ENCODE measurements around the gene AOPEP. TPM values are rescaled to one million over a fixed set of nuclear protein-coding genes. Genes with fewer than 3 reads are reported as not detected.

Gene AOPEP
- total RNA-seq, 2 donors from 2014 or later = 12.4 to 12.9 TPM

DNA sequence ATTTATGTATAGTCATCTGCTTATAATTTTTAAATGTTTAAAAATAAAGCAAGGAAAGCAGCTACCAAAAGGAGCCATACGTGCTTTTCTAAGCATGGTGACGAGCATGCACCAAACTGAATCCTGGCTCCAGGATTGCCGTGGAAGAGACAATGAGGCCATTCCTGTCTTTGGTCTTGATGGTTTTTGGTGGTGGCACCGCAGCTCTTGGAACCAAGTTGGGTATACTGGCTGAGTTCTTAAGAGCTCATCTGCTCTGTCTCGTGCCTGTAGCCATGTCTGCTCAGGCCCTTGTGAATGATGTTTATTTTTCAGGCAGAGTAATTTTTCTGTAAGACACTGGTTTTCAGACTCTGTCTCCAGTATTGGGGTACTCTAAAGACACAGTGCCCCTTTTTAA is 345.0 kb downstream of the AOPEP start:
- ATAC-seq (no peak), DNase-seq (no peak)
- H3K9me3 ChIP-seq (ENCODE audit: control insufficient read depth, low read length, poor library complexity, severe bottlenecking) = no peaks in the 10 kb centered on the region
- no peak overlapping the region for H3K27ac Mint-ChIP-seq
- H3K36me3 Mint-ChIP-seq (ENCODE audit: low read depth) = peaks cover 3% of the 10 kb centered on the region
- no peaks in the 10 kb centered on the region for H3K4me1 Mint-ChIP-seq
- H3K4me3 Mint-ChIP-seq = no peak overlapping the region
- no peaks in the 10 kb centered on the region for H3K27me3 Mint-ChIP-seq

DNA sequence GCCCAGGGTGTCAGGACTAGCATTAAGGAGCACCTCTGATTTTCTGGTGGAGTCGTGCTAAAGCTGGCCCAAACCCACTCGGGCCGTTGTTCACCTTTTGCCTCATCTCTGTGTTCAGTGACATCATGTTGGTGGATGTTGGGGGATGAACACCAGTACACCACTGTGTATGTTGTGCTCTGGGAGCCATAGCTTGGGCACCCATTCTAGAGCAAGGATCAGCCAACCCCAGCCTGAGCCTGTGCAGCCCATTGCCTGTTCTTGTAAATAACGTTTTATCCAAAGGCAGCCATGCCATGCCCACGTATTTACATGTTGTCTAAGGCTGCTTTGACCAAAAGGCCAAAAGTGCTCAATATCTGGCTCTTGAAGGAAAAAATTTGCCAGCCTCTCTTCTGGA is 345.4 kb downstream of the AOPEP start:
- Mint-ChIP-seq H3K4me1 (no peaks in the 10 kb centered on the region), H3K36me3 (ENCODE audit: low read depth) (peaks cover 3% of the 10 kb centered on the region), H3K27me3 (no peaks in the 10 kb centered on the region), H3K4me3 (no peak overlapping the region), H3K27ac (no peak overlapping the region)
- no peaks in the 10 kb centered on the region for H3K9me3 ChIP-seq (ENCODE audit: control insufficient read depth, low read length, poor library complexity, severe bottlenecking)
- DNase-seq (no peak), ATAC-seq (no peak)

DNA sequence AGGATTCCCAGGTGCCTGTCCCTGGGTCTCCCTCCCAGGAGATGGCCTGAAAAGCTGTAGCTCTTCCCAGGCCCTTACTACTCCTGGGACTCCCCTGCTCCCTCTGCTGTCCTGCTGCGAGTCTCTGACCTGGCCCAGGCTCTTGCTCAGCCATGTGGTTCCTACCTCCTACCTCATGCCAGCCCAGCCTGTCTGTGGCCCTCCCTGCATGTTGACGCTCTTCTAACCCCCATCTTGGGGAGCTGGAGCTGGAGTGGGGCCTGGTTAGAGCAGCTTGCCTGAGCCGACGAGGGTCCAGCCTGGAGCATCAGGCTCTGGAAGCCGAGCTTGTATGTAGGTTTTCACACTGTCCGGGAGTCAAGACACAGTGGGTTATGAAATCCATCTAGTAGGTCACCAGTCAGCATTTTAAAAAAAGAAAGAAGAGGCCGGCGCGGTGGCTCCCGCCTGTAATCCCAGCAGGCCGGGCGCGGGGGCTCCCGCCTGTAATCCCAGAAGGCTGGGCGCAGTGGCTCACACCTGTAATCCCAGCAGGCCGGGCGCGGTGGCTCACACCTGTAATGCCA is 346.6 kb downstream of the AOPEP start:
- H3K4me3 Mint-ChIP-seq = no peak overlapping the region
- ATAC-seq (no peak), DNase-seq (no peak)
- H3K27ac Mint-ChIP-seq = no peak overlapping the region
- H3K9me3 ChIP-seq (ENCODE audit: control insufficient read depth, low read length, poor library complexity, severe bottlenecking) = no peaks in the 10 kb centered on the region
- no peaks in the 10 kb centered on the region for H3K27me3 Mint-ChIP-seq
- peaks cover 3% of the 10 kb centered on the region for H3K36me3 Mint-ChIP-seq (ENCODE audit: low read depth)
- no peaks in the 10 kb centered on the region for H3K4me1 Mint-ChIP-seq

DNA sequence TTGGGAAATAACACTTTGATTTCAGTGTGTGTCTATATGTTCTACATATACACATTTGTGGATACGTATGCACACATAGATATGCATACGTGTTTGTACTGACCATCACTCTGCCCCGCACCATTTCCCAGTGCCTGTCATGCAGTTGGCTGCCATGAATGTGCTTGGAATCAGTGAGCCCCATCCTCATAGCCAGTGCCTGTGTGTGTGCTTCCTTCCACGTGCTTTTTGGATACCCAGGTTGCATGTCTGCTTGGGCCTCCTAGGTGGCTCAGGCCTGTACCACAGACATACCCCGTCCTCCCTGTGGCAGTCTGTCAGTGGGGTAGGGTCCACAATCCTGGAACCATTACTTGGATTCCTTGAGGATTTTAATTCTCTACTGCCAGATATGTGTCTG is 347.4 kb downstream of the AOPEP start:
- peaks cover 2% of the 10 kb centered on the region for H3K36me3 Mint-ChIP-seq (ENCODE audit: low read depth)
- ATAC-seq = no peak
- no peak overlapping the region for H3K4me3 Mint-ChIP-seq
- no peaks in the 10 kb centered on the region for H3K27me3 Mint-ChIP-seq
- no peaks in the 10 kb centered on the region for H3K4me1 Mint-ChIP-seq
- H3K27ac Mint-ChIP-seq = no peak overlapping the region
- no peaks in the 10 kb centered on the region for H3K9me3 ChIP-seq (ENCODE audit: control insufficient read depth, low read length, poor library complexity, severe bottlenecking)
- no peak for DNase-seq

DNA sequence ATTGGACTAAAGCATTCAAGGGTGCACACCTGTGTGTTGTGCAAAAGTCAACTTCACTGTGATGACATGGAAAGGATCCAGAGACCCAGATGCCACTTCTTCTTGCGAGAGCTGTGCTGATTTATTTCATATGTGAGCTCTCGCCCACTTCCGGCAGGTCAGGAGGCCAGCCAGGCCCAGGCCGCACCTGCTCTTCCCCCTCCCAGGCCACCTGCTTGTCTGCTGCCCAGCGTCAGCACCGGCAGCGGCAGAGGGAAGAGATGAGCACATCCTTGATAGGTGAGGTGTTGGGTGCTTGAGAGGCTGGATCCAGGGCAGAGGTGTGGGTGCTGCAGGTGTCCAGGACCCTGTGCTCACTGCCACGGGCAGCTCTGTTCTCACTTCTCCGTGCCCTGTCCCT is 348.1 kb downstream of the AOPEP start:
- no peaks in the 10 kb centered on the region for H3K27me3 Mint-ChIP-seq
- H3K36me3 Mint-ChIP-seq (ENCODE audit: low read depth) = no peaks in the 10 kb centered on the region
- DNase-seq (no peak), ATAC-seq (no peak)
- no peak overlapping the region for H3K4me3 Mint-ChIP-seq
- H3K27ac Mint-ChIP-seq = no peak overlapping the region
- no peaks in the 10 kb centered on the region for H3K4me1 Mint-ChIP-seq
- no peaks in the 10 kb centered on the region for H3K9me3 ChIP-seq (ENCODE audit: control insufficient read depth, low read length, poor library complexity, severe bottlenecking)

DNA sequence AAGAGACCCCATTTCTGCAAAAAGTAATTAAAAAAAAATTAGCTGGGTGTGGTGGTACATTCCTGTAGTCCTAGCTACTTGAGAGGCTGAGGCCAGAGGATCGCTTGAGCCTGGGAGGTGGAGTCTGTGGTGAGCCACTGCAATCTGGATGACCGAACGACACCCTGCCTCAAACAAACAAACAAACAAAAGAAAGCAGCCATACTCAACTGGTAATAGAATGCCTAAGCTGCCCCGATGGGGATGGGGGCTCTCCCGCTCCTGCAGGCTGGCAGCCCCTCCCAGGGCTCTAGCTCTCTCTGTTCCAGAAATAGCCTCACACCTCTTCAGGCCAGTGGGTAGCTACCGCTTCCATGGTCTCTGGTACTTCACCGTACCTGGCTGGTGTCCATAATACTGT is 349.2 kb downstream of the AOPEP start:
- DNase-seq (no peak), ATAC-seq (no peak)
- Mint-ChIP-seq H3K4me1 (no peaks in the 10 kb centered on the region), H3K27me3 (no peaks in the 10 kb centered on the region), H3K27ac (no peak overlapping the region), H3K36me3 (ENCODE audit: low read depth) (no peaks in the 10 kb centered on the region), H3K4me3 (no peak overlapping the region)
- H3K9me3 ChIP-seq (ENCODE audit: control insufficient read depth, low read length, poor library complexity, severe bottlenecking) = no peaks in the 10 kb centered on the region

DNA sequence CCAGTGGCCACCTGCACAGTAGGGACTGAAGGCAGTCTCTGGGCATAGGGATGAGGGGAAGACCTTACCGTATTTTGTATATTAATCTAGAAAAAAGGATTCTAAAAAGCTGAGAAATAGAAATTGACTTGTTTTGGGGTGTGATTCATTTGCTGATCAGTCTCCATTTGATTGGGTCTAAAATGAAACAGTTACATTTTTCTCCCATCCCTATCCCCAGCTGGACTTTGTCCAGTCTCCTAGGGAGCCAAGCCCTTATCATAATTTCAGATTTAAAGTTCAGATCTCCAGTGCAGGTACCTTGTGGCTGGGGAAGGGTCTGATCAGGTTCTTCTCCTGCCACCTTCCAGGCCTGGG is 350.2 kb downstream of the AOPEP start:
- DNase-seq (no peak), ATAC-seq (no peak)
- no peak overlapping the region for H3K4me3 Mint-ChIP-seq
- no peaks in the 10 kb centered on the region for H3K4me1 Mint-ChIP-seq
- H3K27ac Mint-ChIP-seq = no peak overlapping the region
- no peaks in the 10 kb centered on the region for H3K36me3 Mint-ChIP-seq (ENCODE audit: low read depth)
- H3K27me3 Mint-ChIP-seq = no peaks in the 10 kb centered on the region
- no peaks in the 10 kb centered on the region for H3K9me3 ChIP-seq (ENCODE audit: control insufficient read depth, low read length, poor library complexity, severe bottlenecking)

DNA sequence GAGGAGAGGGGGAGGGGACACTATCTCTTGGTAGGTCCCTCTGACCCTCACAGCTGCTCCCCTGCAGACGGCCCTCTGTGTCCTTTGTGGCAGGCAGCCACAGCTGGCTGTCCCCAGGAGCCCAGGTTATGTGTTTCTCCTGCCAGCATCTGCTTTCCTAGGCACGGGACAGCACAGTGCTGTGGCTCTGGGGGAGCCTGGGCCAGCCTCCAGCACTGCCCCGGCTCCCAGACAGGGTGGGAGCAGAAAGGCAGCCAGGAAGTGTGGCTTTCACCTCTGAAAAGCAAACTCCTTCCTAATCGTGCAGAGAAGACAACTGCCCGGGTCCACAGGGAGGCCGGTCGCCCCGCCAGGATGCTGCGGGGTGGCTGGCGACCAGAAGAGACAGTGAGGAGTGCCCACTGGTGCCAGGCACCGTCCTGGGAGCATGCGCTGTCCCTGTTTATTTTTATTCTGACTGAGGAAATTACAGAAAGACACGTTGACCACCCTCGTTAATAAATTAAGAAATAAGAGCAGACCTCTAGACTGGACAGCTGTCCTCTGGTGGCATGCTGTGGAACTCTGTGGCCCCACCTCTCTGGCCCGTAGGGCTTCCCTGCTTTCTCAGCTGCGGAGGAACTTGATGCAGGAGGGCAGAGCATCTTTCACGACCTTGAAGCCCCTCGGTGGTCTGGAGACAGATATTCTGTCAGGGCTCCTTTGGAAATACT is 350.7 kb downstream of the AOPEP start:
- DNase-seq = no peak
- Mint-ChIP-seq H3K27me3 (no peaks in the 10 kb centered on the region), H3K4me1 (no peaks in the 10 kb centered on the region), H3K27ac (no peak overlapping the region), H3K4me3 (no peak overlapping the region), H3K36me3 (ENCODE audit: low read depth) (no peaks in the 10 kb centered on the region)
- no peaks in the 10 kb centered on the region for H3K9me3 ChIP-seq (ENCODE audit: control insufficient read depth, low read length, poor library complexity, severe bottlenecking)
- ATAC-seq = no peak

DNA sequence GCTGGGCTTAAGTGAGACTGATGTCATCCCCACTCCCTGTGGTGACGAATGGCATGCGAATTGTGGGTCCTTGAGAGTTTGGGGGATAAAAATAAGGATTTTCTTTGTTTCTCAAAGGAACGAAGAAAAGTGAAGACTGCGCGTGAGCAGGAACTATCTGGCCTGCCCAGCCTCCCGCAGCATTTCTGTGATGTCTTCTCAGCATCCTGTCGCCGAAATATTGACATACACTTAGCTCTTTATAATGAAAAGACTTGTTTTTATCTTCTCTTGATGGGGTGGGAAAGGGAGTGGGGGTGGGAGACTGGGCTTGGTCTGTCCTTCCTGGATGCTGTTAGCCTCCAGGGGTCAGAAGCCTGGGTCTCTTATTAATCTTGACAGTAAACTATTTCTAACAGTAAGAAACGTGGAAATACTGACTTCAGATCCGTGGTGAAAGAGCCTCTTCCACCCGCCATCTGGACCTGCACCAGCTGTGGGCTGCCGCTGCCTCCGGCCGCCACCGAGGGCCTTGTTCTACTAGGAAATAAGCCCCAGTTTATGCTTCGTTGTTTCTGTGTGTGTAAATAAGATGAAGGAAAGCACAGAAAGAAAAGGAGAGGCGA is 351.4 kb downstream of the AOPEP start:
- ATAC-seq (no peak), DNase-seq (no peak)
- H3K9me3 ChIP-seq (ENCODE audit: control insufficient read depth, low read length, poor library complexity, severe bottlenecking) = no peaks in the 10 kb centered on the region
- no peak overlapping the region for H3K4me3 Mint-ChIP-seq
- H3K27me3 Mint-ChIP-seq = no peaks in the 10 kb centered on the region
- no peak overlapping the region for H3K27ac Mint-ChIP-seq
- no peaks in the 10 kb centered on the region for H3K36me3 Mint-ChIP-seq (ENCODE audit: low read depth)
- no peaks in the 10 kb centered on the region for H3K4me1 Mint-ChIP-seq

DNA sequence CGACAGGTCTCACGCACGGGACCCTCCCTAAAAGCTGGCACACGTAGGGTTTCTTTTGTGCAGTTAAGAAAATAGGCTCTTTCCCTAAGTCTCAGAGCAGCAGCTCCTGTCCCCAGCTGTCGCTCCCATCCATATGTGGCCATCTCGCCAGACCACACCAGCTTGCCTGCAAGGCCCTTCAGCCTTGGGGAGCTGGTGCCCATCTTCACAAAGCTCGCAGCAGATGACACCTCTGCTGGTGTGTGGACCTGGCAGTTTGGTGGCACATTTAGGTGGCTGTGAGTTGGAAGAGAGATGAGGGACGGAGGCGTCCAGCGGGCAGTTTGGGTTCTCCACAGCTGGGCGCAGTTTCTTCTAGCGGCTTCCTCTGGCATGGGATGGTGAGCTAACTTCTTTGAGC is 352.0 kb downstream of the AOPEP start:
- DNase-seq (no peak), ATAC-seq (no peak)
- Mint-ChIP-seq H3K4me3 (no peak overlapping the region), H3K27me3 (no peaks in the 10 kb centered on the region), H3K36me3 (ENCODE audit: low read depth) (no peaks in the 10 kb centered on the region), H3K4me1 (no peaks in the 10 kb centered on the region), H3K27ac (no peak overlapping the region)
- no peaks in the 10 kb centered on the region for H3K9me3 ChIP-seq (ENCODE audit: control insufficient read depth, low read length, poor library complexity, severe bottlenecking)

DNA sequence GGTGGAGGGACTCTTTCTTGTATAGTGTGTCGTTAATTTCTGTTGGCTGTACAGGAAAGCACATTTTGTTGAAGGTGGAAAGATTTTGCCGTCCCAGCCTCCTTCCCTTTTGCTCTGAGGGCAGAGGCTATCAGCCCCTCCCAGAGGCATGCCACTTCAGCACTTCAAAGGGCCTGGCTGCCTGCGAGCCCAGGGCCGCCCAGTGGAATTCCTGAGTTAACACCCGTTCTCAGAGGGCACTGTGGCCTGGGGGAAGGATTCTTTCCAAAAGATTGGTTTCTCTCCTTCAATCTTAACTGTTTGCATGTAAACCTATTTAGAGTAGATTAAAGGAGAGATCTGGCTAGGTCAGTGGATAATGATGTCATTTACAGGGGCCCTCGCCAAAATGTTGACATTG is 352.4 kb downstream of the AOPEP start:
- no peak overlapping the region for H3K4me3 Mint-ChIP-seq
- ATAC-seq = no peak
- H3K27me3 Mint-ChIP-seq = no peaks in the 10 kb centered on the region
- no peaks in the 10 kb centered on the region for H3K36me3 Mint-ChIP-seq (ENCODE audit: low read depth)
- no peaks in the 10 kb centered on the region for H3K9me3 ChIP-seq (ENCODE audit: control insufficient read depth, low read length, poor library complexity, severe bottlenecking)
- DNase-seq = no peak
- no peaks in the 10 kb centered on the region for H3K4me1 Mint-ChIP-seq
- no peak overlapping the region for H3K27ac Mint-ChIP-seq

DNA sequence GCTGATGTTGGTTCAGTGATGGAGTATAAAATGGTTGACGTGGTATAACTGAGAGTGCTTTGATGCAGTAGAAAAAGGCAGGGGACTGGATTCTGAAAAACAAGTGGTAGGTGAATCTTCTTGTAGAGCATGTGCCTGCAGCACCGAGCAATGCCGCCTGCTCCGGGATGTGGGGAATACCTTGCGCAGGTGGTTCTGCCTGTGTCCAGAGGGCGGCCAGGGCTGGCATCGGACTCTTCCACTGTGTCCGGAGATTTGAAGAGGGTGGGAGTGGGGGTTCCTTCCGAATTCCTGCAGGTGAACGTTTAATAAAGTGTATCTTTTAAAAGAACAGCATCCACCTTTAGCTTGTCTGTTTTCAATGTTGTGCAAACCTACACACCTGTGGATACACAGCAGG is 353.0 kb downstream of the AOPEP start:
- no peak for ATAC-seq
- H3K27me3 Mint-ChIP-seq = no peaks in the 10 kb centered on the region
- H3K4me1 Mint-ChIP-seq = no peaks in the 10 kb centered on the region
- no peaks in the 10 kb centered on the region for H3K36me3 Mint-ChIP-seq (ENCODE audit: low read depth)
- no peak overlapping the region for H3K4me3 Mint-ChIP-seq
- no peak overlapping the region for H3K27ac Mint-ChIP-seq
- DNase-seq = no peak
- H3K9me3 ChIP-seq (ENCODE audit: control insufficient read depth, low read length, poor library complexity, severe bottlenecking) = no peaks in the 10 kb centered on the region

DNA sequence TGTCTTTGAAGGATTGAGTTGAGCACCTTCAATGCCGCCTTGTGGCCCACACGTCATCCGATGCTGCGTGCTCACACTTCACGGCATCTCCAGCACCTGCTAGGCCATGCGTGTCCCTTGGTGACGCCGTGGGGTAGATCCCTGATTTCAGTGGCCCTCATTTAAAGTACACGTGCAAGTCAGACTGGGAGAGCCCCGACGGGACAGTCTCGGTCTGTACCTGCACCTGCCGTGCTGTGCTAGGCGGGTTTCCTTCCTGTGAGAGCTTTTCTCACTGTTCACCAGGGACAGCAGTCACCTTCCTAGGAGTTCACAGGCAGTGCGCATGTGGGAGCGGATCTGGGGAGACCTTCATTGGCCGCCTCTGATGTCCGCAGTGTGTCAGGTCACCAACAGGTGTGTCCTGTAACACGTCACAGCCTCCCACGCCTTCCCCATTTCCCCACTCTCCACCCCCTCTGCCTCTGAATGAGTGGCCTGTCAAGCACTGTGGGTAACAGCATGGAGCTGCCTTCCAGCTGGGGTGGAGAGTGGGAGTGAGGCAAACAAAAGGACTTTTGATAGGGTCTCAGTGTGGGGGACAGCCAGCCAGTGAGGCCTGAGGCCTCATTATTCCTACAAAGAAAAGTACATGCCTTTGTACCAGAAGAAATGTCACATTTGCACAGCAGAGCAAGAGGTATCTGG is 354.6 kb downstream of the AOPEP start:
- no peaks in the 10 kb centered on the region for H3K4me1 Mint-ChIP-seq
- H3K27ac Mint-ChIP-seq = no peak overlapping the region
- no peak for DNase-seq
- ATAC-seq = no peak
- H3K27me3 Mint-ChIP-seq = no peaks in the 10 kb centered on the region
- H3K36me3 Mint-ChIP-seq (ENCODE audit: low read depth) = no peaks in the 10 kb centered on the region
- no peaks in the 10 kb centered on the region for H3K9me3 ChIP-seq (ENCODE audit: control insufficient read depth, low read length, poor library complexity, severe bottlenecking)
- H3K4me3 Mint-ChIP-seq = no peak overlapping the region

DNA sequence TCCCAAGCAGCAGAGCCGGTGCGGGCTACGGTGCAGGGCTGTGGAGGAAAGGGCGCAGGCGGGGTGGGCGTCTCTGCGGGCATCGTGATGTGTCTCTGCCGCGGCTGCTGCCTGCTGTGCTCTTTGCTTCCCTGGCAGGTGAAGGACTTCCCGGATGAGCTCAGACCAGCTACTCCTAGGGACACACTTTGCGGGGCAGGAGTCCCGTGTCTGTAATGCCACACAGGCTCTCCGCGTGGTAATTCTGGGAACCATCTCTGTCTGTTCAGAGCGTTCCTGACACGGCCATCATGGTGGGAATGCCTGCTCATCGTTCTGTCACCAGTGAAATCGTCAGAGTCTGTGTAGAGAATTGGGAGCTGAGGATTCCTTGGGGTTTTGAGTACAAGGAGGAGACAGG is 355.5 kb downstream of the AOPEP start:
- H3K27me3 Mint-ChIP-seq = no peaks in the 10 kb centered on the region
- ATAC-seq (no peak), DNase-seq (no peak)
- no peaks in the 10 kb centered on the region for H3K36me3 Mint-ChIP-seq (ENCODE audit: low read depth)
- no peaks in the 10 kb centered on the region for H3K9me3 ChIP-seq (ENCODE audit: control insufficient read depth, low read length, poor library complexity, severe bottlenecking)
- H3K27ac Mint-ChIP-seq = no peak overlapping the region
- H3K4me1 Mint-ChIP-seq = no peaks in the 10 kb centered on the region
- H3K4me3 Mint-ChIP-seq = no peak overlapping the region

Data from T-helper 17 cell (primary cell).